SK-N-SH (cell line): ENCODE data around the gene ENTPD3. TPM values are rescaled to one million over a fixed set of nuclear protein-coding genes. Genes with fewer than 3 reads are reported as not detected.
A peak's percentile ranks its signal among the peaks of the same experiment; 100 is the strongest.

ENCODE experiments used
- CTCF ChIA-PET: fragments of 300-600, 350-600 bp; formaldehyde crosslinking; extraction: SDS; loops from one replicate; lab custom pipeline; 2021; lab: Yijun Ruan, JAX
- POLR2A ChIA-PET: fragments of 350-600 bp; sonication (Branson Sonifier 250); formaldehyde crosslinking; extraction: SDS; loops from one replicate; lab custom pipeline; 2020; ENCODE audit warnings: antibody characterized with exemption, inconsistent platforms; lab: Yijun Ruan, JAX
- DNase-seq: peaks from one replicate; pipeline ENCODE4 v3.0.0; 2012
- H2AFZ ChIP-seq: fragments of 200-600 bp; sonication (generic); 2 replicates; pipeline ENCODE4 v1.8.1; 2016; ENCODE audit warnings: antibody characterized with exemption, mild to moderate bottlenecking, low read depth
- H3F3A ChIP-seq: fragments of 200-600 bp; sonication (generic); replicated peaks from 2 replicates; pipeline ENCODE3; 2016; ENCODE audit warnings: antibody characterized with exemption, mild to moderate bottlenecking; ENCODE audit not compliant: insufficient read depth
- H3K27ac ChIP-seq, 2 experiments: fragments of 200-500 bp in 1 of 2; fragments of 200-600 bp in 1 of 2; sonication (Bioruptor generic) in 1 of 2; sonication (generic), shearing (Covaris generic) in 1 of 2; 2 replicates each; pipeline versions ENCODE4 v1.5.1 to v1.6.1; 2014 to 2016; ENCODE audit warnings: low read depth in 2 of 2, inconsistent platforms in 1 of 2, low read length in 1 of 2, mild to moderate bottlenecking in 1 of 2, mixed read lengths in 1 of 2
- H3K27me3 ChIP-seq: fragments of 200-600 bp; sonication (generic), shearing (Covaris generic); 2 replicates; pipeline ENCODE4 v1.6.1; 2016; ENCODE audit warnings: mixed run types; ENCODE audit not compliant: insufficient read depth
- H3K36me3 ChIP-seq, 2 experiments: fragments of 200-500 bp in 1 of 2; fragments of 200-600 bp in 1 of 2; sonication (Bioruptor generic) in 1 of 2; sonication (generic) in 1 of 2; replicated peaks in 1 of 2; 2 replicates each; pipeline versions ENCODE3 to v1.5.1; 2014 to 2016; ENCODE audit warnings: low read length in 1 of 2, mild to moderate bottlenecking in 1 of 2; ENCODE audit not compliant: insufficient read depth in 2 of 2, control insufficient read depth in 1 of 2
- H3K4me1 ChIP-seq, 2 experiments: fragments of 200-500 bp in 1 of 2; fragments of 200-600 bp in 1 of 2; sonication (Bioruptor generic) in 1 of 2; sonication (generic), shearing (Covaris generic) in 1 of 2; 2 replicates each; pipeline versions ENCODE4 v1.5.1 to v1.6.1; 2014 to 2016; ENCODE audit warnings: low read depth in 1 of 2, low read length in 1 of 2, mixed run types in 1 of 2; ENCODE audit not compliant: insufficient read depth in 2 of 2, control insufficient read depth in 1 of 2
- H3K4me2 ChIP-seq: fragments of 200-600 bp; sonication (generic), shearing (Covaris generic); 2 replicates; pipeline ENCODE4 v1.6.1; 2017; ENCODE audit warnings: mixed run types
- H3K4me3 ChIP-seq, 2 experiments: fragments of 200-500 bp in 1 of 2; fragments of 200-600 bp in 1 of 2; sonication (Bioruptor generic) in 1 of 2; sonication (generic), shearing (Covaris generic) in 1 of 2; 2 replicates each; pipeline versions ENCODE4 v1.5.1 to v1.8.1; 2014 to 2016; ENCODE audit warnings: low read depth in 2 of 2, inconsistent platforms in 1 of 2, low read length in 1 of 2, mild to moderate bottlenecking in 1 of 2, mixed read lengths in 1 of 2, moderate library complexity in 1 of 2
- H3K79me2 ChIP-seq: fragments of 200-600 bp; sonication (generic); 2 replicates; pipeline ENCODE4 v1.8.1; 2017; ENCODE audit warnings: mild to moderate bottlenecking; ENCODE audit not compliant: insufficient read depth
- H3K9ac ChIP-seq: fragments of 200-600 bp; sonication (generic); 2 replicates; pipeline ENCODE4 v1.6.1; 2017; ENCODE audit warnings: mixed run types
- H3K9me2 ChIP-seq: fragments of 200-600 bp; sonication (generic); 2 replicates; pipeline ENCODE4 v1.6.1; 2017; ENCODE audit warnings: mixed run types
- H3K9me3 ChIP-seq: fragments of 200-600 bp; sonication (generic); 2 replicates; pipeline ENCODE4 v1.6.1; 2017; ENCODE audit warnings: mixed run types, mild to moderate bottlenecking, moderate library complexity
- H4K20me1 ChIP-seq: fragments of 200-600 bp; sonication (generic); 2 replicates; pipeline ENCODE4 v1.6.1; 2017; ENCODE audit warnings: mild to moderate bottlenecking, mixed run types; ENCODE audit not compliant: insufficient read depth
- CHD2 ChIP-seq: fragments of 150-350 bp; IDR thresholded peaks from 2 replicates; pipeline ENCODE4 v1.6.1; 2018; ENCODE audit warnings: low read length; ENCODE audit not compliant: partially characterized antibody
- ELF1 ChIP-seq: IDR thresholded peaks from 2 replicates; pipeline ENCODE4 v1.4.0; 2012
- EP300 ChIP-seq, 2 experiments: IDR thresholded peaks; 2 replicates each; pipeline versions ENCODE4 v1.4.0 to v1.6.1; 2012; ENCODE audit warnings: borderline replicate concordance in 1 of 2, low read depth in 1 of 2, low read length in 1 of 2
- EZH2phosphoT487 ChIP-seq: fragments of 200-600 bp; sonication (generic); IDR thresholded peaks from 2 replicates; pipeline ENCODE4 v1.6.1; 2017; ENCODE audit warnings: low read depth, mixed run types, mild to moderate bottlenecking, antibody characterized with exemption, moderate library complexity, borderline replicate concordance
- JUND ChIP-seq: IDR thresholded peaks from 2 replicates; pipeline ENCODE4 v1.4.0; 2012
- MEF2A ChIP-seq: IDR thresholded peaks from 2 replicates; pipeline ENCODE4 v1.4.0; 2012; ENCODE audit warnings: low read depth, borderline replicate concordance
- NRF1 ChIP-seq: IDR thresholded peaks from 2 replicates; pipeline ENCODE4 v1.6.1; 2012; ENCODE audit warnings: low read depth, mild to moderate bottlenecking, low read length
- POLR2AphosphoS5 ChIP-seq: IDR thresholded peaks from 2 replicates; pipeline ENCODE4 v1.6.1; 2012; ENCODE audit warnings: low read depth, low read length
- RFX5 ChIP-seq: IDR thresholded peaks from 2 replicates; pipeline ENCODE4 v1.6.1; 2012; ENCODE audit warnings: mild to moderate bottlenecking, improper control_type of control experiment, low read length
- RXRA ChIP-seq: IDR thresholded peaks from 2 replicates; pipeline ENCODE4 v1.4.0; 2012; ENCODE audit warnings: low read depth, mild to moderate bottlenecking, borderline replicate concordance
- SIN3A ChIP-seq: IDR thresholded peaks from 2 replicates; pipeline ENCODE4 v1.6.1; 2012; ENCODE audit warnings: low read depth, mild to moderate bottlenecking, low read length, moderate library complexity, borderline replicate concordance
- SMC3 ChIP-seq: IDR thresholded peaks from 2 replicates; pipeline ENCODE4 v1.6.1; 2012; ENCODE audit warnings: low read depth, low read length, improper control_type of control experiment
- TAF1 ChIP-seq: IDR thresholded peaks from 2 replicates; pipeline ENCODE4 v1.6.1; 2012; ENCODE audit warnings: low read depth, mild to moderate bottlenecking, low read length, moderate library complexity, borderline replicate concordance
- YY1 ChIP-seq: IDR thresholded peaks from 2 replicates; pipeline ENCODE4 v1.4.0; 2012; ENCODE audit warnings: low read depth, mild to moderate bottlenecking
- WGBS: methylation state at CpG from one replicate; pipeline ENCODE4 v1.1.6; 2017; ENCODE audit warnings: low lambda C conversion rate; 5-methylcytosine and 5-hydroxymethylcytosine counted together
- polyA plus RNA-seq, 3 experiments: library from polyadenylated mRNA; depleted of rRNA; stranded (reverse); fragments of >200 nt; gene quantifications; 2 replicates each; pipeline ENCODE4 v1.2.3, GENCODE V29; 2012
- TF ChIP-seq, protein P1 (sequence below): IDR thresholded peaks from 2 replicates; pipeline ENCODE4 v1.4.0; 2012; ENCODE audit warnings: low read depth
- TF ChIP-seq, protein P2 (sequence below): IDR thresholded peaks from 2 replicates; pipeline ENCODE4 v1.4.0; 2012; ENCODE audit warnings: low read depth, borderline replicate concordance
- TF ChIP-seq, protein P3 (sequence below): fragments of 150-350 bp; IDR thresholded peaks from 2 replicates; pipeline ENCODE4 v1.6.1; 2016; ENCODE audit warnings: mild to moderate bottlenecking, low read depth, low read length

Gene ENTPD3
- polyA plus RNA-seq, 1 of the 3 experiments (the other 2 are of a cell fraction), result 0.02 TPM

DNA sequence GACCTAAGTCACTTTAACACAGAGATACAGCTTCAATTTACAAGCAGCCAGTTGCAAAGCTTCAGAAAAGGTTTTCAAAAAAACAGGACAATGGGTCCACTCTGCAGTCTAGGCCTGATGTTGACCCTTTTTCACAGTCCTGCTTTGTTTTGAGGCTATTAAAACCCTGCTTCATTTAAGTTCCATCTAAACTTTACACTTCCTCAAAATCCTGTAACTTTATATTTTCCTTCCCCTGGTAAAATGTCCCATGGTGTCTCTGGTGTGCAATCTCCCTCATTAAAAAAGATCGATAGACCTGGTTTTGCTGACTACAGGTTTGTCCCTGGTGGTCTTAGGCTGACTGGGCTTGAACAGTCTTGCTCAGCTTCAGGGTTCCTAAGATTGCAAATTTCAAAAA, 65.1 kb downstream of the ENTPD3 start:
- no peaks in the 10 kb centered on the region for H3K9me2 ChIP-seq
- peak overlapping the region; percentile 59 for H3K4me2 ChIP-seq
- H3F3A ChIP-seq, result no peaks in the 10 kb centered on the region
- H3K27me3 ChIP-seq, result no peaks in the 10 kb centered on the region
- POLR2A ChIA-PET, result interaction anchor here (1.1 to 2.6 kb wide), 2 partner anchors 54 to 70 kb away, joined by 3 to 12 read pairs; partner anchors contain the start of gene ZNF620
- 53% methylated on average over 1 of the region's 1 CpG for WGBS
- H3K9ac ChIP-seq, result no peak overlapping the region
- peaks cover 6% of the 10 kb centered on the region; the same call in 1 of the 2 replicates for H3K79me2 ChIP-seq
- peak overlapping the region; percentile 93; the same call in 1 of the 2 replicates for H2AFZ ChIP-seq
- H3K9me3 ChIP-seq, result no peaks in the 10 kb centered on the region
- H4K20me1 ChIP-seq, result no peaks in the 10 kb centered on the region
- CTCF ChIA-PET, result interaction anchor here (0.9 to 2.3 kb wide), 7 partner anchors 15 to 124 kb away, joined by 3 to 8 read pairs (median 5); partner anchors contain the start of gene ZNF620
- peaks cover 0 to 10% of the 10 kb centered on the region in 2 experiments; a peak in 2 of 4 replicates for H3K4me1 ChIP-seq
- DNase-seq, result no peak
- H3K4me3 ChIP-seq, result peak overlapping the region; percentile 70 to 83
- TF ChIP-seq MEF2A, result no peak
- TF ChIP-seq, protein P1, sequence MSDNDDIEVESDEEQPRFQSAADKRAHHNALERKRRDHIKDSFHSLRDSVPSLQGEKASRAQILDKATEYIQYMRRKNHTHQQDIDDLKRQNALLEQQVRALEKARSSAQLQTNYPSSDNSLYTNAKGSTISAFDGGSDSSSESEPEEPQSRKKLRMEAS, result no peak
- no peak for TF ChIP-seq POLR2AphosphoS5
- no peak for TF ChIP-seq YY1
- TF ChIP-seq, protein P2, sequence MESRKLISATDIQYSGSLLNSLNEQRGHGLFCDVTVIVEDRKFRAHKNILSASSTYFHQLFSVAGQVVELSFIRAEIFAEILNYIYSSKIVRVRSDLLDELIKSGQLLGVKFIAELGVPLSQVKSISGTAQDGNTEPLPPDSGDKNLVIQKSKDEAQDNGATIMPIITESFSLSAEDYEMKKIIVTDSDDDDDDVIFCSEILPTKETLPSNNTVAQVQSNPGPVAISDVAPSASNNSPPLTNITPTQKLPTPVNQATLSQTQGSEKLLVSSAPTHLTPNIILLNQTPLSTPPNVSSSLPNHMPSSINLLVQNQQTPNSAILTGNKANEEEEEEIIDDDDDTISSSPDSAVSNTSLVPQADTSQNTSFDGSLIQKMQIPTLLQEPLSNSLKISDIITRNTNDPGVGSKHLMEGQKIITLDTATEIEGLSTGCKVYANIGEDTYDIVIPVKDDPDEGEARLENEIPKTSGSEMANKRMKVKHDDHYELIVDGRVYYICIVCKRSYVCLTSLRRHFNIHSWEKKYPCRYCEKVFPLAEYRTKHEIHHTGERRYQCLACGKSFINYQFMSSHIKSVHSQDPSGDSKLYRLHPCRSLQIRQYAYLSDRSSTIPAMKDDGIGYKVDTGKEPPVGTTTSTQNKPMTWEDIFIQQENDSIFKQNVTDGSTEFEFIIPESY, result no peak
- no peak for TF ChIP-seq EP300 (IDR thresholded peaks at IDR 0.05; ENCODE audit: borderline replicate concordance in 1 of 2, low read depth in 1 of 2, low read length in 1 of 2)
- no peak for TF ChIP-seq RFX5
- no peak for TF ChIP-seq EZH2phosphoT487
- no peak for TF ChIP-seq SMC3
- no peak for TF ChIP-seq TAF1
- TF ChIP-seq SIN3A, result no peak
- TF ChIP-seq RXRA, result no peak
- TF ChIP-seq CHD2, result no peak
- H3K27ac ChIP-seq, result peak overlapping the region in 1 of 2 experiments; percentile 94; a peak in 2 of 4 replicates
- peaks cover 3 to 4% of the 10 kb centered on the region in 2 experiments for H3K36me3 ChIP-seq

DNA sequence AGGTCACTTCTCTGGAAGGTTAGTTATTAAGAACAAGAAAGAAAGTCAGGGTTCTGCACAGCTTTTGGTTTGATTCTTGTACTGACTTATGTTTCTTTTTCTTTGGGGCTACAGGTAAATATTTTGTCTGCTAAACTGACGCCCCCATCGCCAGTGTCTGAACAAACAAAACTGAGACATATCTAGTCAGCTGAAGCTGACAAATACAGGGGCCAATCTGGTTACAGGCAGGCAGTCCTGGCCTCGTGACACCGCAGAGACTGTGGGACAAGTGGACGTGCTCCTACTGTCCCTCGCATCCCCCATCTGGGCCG, 65.5 kb downstream of the ENTPD3 start:
- Histone ChIP-seq H3K4me1 (peaks cover 0 to 10% of the 10 kb centered on the region in 2 experiments; a peak in 2 of 4 replicates), H3K4me2 (peak overlapping the region; percentile 59), H3K9ac (peak overlapping the region; percentile 74), H4K20me1 (no peaks in the 10 kb centered on the region), H3K4me3 (peak overlapping the region; percentile 70 to 83), H3F3A (no peaks in the 10 kb centered on the region), H3K27me3 (no peaks in the 10 kb centered on the region), H3K9me3 (no peaks in the 10 kb centered on the region), H3K27ac (peak overlapping the region; percentile 68 to 94), H3K9me2 (no peaks in the 10 kb centered on the region), H3K79me2 (peaks cover 10% of the 10 kb centered on the region), H3K36me3 (peaks cover 3 to 4% of the 10 kb centered on the region in 2 experiments), H2AFZ (peak overlapping the region; percentile 93)
- ChIA-PET POLR2A (interaction anchor here (0.7 to 2.6 kb wide), 4 partner anchors 12 to 69 kb away, joined by 3 to 12 read pairs (median 3); partner anchors contain the start of genes ZNF619 and ZNF620), CTCF (interaction anchor here (1.0 to 2.3 kb wide), 6 partner anchors 15 to 124 kb away, joined by 3 to 8 read pairs (median 6); partner anchors contain the start of gene ZNF620)
- WGBS, result 3% methylated on average over 6 of the region's 7 CpGs
- DNase-seq, result no peak
- TF ChIP-seq EP300 (IDR thresholded peaks at IDR 0.05; ENCODE audit: borderline replicate concordance in 1 of 2, low read depth in 1 of 2, low read length in 1 of 2) (no peak), CHD2 (no peak), ELF1 (no peak), POLR2AphosphoS5 (no peak), NRF1 (no peak), YY1 (no peak), EZH2phosphoT487 (no peak), TAF1 (no peak), JUND (no peak)
- TF ChIP-seq, protein P1, result no peak
- TF ChIP-seq, protein P2, result no peak
- TF ChIP-seq, protein P3, sequence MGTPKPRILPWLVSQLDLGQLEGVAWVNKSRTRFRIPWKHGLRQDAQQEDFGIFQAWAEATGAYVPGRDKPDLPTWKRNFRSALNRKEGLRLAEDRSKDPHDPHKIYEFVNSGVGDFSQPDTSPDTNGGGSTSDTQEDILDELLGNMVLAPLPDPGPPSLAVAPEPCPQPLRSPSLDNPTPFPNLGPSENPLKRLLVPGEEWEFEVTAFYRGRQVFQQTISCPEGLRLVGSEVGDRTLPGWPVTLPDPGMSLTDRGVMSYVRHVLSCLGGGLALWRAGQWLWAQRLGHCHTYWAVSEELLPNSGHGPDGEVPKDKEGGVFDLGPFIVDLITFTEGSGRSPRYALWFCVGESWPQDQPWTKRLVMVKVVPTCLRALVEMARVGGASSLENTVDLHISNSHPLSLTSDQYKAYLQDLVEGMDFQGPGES, result no peak
